DLD1 (cell line): Measurements from ENCODE around the gene CCDC124.
"Not testable (repeated sequence)": the region's sequence is repeated elsewhere in the genome, so short reads cannot be mapped to it uniquely, and the experiment has no call there.

Experiments used
- in situ Hi-C: cut with HindIII; loops from 2 replicates; pipeline ENCODE4 v1.10.0; 2017; ENCODE audit warnings: low sequenced_read_pairs

CCDC124 gene, protein sequence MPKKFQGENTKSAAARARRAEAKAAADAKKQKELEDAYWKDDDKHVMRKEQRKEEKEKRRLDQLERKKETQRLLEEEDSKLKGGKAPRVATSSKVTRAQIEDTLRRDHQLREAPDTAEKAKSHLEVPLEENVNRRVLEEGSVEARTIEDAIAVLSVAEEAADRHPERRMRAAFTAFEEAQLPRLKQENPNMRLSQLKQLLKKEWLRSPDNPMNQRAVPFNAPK

GRCh38 chr19:17932485-17933338 lies at the start of gene CCDC124:
CCDC124 (plus strand) TSS chr19:17933015; CDS start chr19:17936421, 3,406 bp downstream.
- in situ Hi-C loops, result no loop called here

GRCh38 chr19:17883627-17884410 lies 49.0 kb upstream of the CCDC124 start:
- in situ Hi-C loops, result no loop called here

- in situ Hi-C loops, result no loop called here
These were observed 46.3 kb upstream of the CCDC124 start for GRCh38 chr19:17886515-17886914.

DNA sequence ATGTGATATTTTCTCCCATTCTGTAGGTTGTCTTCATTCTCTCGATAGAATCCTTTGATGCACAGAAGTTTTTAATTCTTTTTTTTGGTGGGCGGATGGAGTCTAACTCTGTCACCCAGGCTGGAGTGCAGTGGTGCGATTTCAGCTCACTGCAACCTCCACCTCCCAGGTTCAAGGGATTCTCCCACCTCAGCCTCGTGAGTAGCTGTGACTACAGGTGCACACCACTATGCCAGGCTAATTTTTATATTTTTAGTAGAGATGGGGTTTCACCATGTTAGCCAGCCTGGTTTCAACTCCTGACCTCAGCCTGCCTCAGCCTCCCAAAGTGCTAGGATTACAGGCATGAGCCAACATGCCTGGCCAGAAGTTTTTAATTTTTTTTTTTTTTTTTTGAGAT lies 45.6 kb upstream of the CCDC124 start:
- in situ Hi-C loops, result not testable (repeated sequence)

DNA sequence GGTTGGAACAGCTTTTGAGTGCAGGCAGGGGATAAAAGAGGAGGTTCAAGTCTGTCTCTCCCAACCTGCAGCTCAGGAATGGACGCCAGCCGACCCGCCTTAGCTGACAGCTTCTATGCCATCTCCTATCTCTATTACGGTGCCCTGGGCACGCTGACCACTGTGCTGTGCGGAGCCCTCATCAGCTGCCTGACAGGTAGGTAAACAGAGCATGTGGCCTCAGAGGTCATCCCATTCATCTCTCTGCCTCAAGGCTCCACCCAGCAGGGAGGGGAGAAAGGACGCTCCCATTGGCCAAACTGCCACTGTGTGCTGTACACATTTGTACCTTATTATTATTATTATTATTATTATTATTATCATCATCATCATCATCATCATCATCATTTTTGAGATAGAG lies 44.6 kb upstream of the CCDC124 start:
- in situ Hi-C loops, result no loop called here

GRCh38 chr19:17889609-17890214 lies 43.1 kb upstream of the CCDC124 start:
- in situ Hi-C loops, result no loop called here

DNA sequence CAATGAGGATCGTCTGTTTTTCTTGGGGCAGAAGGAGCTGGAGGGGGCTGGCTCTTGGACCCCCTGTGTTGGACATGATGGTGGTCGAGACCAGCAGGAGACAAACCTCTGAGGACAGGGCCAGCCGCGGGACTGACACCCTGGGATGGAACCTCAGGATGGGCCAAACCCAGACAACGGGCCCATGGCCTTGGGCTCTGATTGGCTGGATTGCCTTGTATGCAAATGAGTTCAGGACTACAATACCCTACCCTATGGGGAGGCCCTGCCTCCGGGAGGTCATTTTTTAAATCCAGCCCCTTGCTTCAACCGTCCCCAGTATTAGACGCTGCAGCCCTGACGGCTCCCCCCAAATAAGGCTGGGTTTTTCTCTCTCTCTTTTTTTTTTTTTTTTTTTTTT lies 39.0 kb upstream of the CCDC124 start:
- in situ Hi-C loops, result no loop called here

DNA sequence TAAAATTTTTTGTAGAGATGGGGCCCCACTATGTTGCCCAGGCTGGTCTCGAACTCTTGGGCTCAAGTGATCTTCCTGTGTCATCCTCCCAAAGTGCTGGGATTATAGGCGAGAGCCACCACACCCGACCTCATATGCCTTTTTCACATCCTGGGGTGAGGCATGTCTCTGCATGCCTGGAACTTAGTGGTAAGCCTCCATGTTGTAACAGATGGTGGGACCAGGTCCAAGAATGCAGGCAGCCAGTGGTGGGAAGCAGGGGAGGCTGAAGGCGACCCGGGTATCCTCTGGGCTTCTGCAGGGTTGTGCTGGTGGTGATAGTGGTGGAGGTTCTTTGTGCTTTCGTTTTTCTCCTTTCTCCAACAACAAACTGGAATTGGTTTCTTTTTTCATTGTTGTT lies 30.1 kb upstream of the CCDC124 start:
- in situ Hi-C loops, result no loop called here

DNA sequence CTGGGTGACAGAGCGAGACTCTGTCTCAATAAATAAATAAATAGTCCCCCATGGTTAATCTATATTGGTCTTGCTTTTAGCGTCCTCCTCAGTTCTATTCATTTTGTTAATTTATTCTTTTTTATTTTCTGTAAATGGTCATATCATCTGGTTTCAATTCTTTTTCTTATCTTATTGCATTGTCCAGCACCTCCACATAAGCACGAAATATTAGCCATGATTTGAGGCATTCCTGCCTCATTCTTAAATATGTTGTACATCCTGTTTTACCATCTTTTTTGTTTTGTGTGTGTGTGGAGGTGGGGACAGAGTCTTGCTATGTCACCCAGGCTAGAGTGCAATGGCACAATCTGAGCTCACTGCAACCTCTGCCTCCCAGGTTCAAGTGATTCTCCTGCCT lies 24.6 kb upstream of the CCDC124 start:
- in situ Hi-C loops, result no loop called here

DNA sequence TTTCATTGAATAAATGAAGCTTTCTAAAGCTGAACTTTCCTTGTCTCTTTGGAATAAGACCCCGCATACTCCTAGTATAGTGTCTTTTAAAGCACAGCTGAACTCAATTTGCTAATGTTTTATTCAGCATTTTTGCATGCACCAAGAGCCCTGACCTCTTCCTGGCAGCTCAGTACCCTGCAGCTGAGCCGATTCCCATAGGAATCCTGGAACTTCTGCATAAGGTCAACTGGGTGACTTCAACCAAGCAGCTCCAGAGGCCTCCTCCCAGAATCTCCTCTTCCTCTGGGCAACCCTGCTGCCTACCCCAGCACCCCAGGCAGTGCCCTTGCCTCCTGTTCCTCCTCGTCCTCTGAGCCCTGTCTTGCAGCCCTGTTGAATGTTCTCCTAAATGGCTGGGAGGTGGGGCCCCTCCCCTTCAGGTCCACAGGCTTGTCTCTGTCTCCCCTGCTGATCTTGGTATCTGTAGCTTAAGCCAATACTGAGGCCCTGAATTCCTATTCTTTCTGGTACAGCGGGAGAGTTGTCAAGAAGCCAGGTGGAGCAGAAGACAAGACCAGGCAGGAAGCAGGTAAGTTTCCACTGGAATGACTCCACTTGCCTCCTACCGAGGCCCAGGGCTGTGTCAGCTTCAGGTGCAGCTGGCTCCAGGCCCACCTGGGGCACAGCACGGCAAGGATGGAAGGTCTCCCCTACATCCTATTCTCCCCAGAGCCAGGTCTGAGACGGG lies 23.6 kb upstream of the CCDC124 start:
- in situ Hi-C loops, result no loop called here

GRCh38 chr19:17910791-17911360 lies 21.9 kb upstream of the CCDC124 start:
- in situ Hi-C loops, result no loop called here

DNA sequence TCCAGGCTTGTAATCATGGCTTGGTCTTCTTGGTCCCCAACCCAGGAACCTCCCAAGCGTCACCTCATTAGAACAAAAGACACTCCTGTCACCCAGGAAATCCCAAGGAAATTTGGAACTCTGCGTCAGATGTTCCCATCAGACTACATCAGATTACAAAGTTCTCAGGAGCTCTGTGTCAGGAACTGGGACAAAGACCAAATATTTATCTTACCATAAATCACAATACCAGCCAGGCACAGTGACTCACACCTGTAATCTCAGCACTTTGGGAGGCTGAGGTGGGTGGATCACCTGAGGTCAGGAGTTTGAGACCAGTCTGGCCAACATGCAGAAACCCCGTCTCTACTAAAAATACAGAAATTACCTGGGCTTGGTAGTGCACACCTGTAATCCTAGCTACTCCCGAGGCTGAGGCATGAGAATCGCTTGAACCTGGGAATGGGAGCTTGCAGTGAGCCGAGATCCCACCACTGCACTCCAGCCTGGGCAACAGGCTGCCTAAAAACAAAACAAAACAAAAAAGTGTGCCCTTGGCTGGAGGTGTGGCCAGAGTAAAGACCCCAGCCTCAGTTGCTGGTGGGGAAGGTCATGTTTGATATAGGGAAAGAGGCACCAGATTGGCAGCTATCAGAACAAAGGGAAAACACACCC lies 16.7 kb upstream of the CCDC124 start:
- in situ Hi-C loops, result no loop called here

DNA sequence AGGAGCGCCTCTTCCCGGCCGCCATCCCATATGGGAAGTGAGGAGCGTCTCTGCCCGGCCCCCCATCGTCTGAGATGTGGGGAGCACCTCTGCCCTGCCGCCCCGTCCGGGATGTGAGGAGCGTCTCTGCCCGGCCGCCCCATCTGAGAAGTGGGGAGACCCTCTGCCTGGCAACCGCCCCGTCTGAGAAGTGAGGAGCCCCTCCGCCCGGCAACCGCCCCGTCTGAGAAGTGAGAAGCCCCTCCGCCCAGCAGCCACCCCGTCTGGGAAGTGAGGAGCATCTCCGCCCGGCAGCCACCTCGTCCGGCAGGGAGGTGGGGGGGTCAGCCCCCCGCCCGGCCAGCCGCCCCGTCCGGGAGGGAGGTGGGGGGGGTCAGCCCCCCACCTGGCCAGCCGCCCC lies 14.7 kb upstream of the CCDC124 start:
- in situ Hi-C loops, result not testable (repeated sequence)

- in situ Hi-C loops, result not testable (repeated sequence)
These were observed 13.7 kb upstream of the CCDC124 start for GRCh38 chr19:17919122-17919521.

- in situ Hi-C loops, result no loop called here
These were observed 12.3 kb upstream of the CCDC124 start for GRCh38 chr19:17920527-17920926.

GRCh38 chr19:17922138-17922537 lies 10.7 kb upstream of the CCDC124 start:
- in situ Hi-C loops, result no loop called here

DNA sequence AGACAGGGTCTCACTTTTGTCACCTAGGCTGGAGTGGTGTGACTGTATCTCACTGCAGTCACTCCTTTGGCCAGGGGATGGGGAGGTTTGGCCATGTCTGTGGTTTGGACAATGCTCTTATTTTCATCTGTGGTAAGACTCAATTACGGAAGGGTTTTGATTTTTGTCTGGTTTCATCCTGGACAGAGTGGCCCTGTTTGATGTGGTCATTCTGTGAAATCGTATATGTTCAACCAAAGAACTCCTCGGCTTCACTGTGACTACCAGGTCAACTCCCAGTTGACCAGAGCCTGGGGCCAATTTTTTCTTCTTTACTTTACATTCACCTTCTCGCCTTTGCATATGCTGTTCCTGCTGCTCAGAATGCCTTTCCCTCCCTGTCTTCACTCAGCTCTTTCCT lies 6.8 kb upstream of the CCDC124 start:
- in situ Hi-C loops, result no loop called here

GRCh38 chr19:17929056-17929455 lies 3.8 kb upstream of the CCDC124 start:
- in situ Hi-C loops, result no loop called here

DNA sequence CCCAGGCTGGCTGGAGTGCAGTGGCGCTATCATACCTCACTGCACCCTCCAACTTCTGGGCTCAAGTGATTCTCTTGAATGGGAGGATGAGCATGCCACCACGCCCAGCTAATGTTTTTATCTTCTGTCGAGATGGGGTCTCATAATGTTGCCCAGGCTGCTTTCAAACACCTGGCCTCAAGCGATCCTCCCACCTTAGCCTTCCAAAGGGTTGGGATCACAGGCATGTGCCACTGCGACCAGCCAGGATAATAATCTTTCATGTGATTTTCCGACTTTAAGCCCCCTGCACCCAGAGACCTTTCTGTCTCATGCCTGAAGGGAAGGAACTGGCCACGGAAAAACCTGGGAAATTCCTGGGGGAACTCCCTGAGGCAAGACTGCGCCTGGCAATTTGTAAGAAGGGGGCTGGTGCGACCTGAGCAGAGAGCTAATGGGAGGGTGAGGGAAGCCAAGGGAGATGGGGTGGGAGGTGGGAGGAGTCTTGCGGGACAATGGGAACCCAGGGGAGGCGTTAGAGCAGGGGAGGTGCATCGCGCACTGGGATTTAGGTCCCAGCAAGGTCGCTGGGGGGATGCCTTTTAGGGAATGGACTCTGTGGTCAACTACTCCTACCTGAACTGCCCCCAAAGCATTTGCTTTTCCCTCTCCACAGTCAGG lies 1.2 kb upstream of the CCDC124 start:
- in situ Hi-C loops, result no loop called here
